ENCODE results near the gene DROSHA. TPM values are rescaled to one million over a fixed set of nuclear protein-coding genes. Genes with fewer than 3 reads are reported as not detected.

Gene DROSHA
- total RNA-seq, 1 experiment from 2014 or later, result 73.5 TPM

DNA sequence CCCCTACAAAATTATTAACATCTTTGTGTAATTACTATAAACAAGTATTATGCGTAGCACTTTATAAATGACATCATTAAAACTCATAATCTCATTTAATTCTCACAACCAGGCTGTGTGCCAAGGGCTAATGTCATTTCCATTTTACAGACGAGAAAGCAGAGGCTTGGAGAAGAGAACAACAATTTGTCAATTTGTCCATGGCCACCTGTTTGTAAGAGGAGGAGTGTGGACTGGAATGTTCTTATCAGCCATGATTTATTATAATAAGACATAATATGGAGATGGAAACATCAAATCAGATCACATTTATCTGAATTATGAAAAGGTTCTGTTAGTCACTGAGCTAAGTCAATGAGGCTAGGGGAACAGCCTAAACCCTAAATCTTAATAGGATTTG is 97.0 kb downstream of the DROSHA start:
- DNase-seq (ENCODE audit: low read depth, low spot score) (no peak), ATAC-seq (no peak)
- Histone ChIP-seq H3K27ac (ENCODE audit: low read depth, low read length) (no peak overlapping the region), H3K4me1 (ENCODE audit: control insufficient read depth in 1 of 2, insufficient read depth in 2 of 2, low read length in 2 of 2) (no peaks in the 10 kb centered on the region), H3K27me3 (ENCODE audit: insufficient read depth, low read length) (no peaks in the 10 kb centered on the region), H3K4me2 (ENCODE audit: low read length) (no peak overlapping the region), H3K79me2 (ENCODE audit: insufficient read depth, low read length) (no peaks in the 10 kb centered on the region), H2AFZ (ENCODE audit: low read depth, low read length, poor library complexity, severe bottlenecking) (no peak overlapping the region), H3K9me2 (ENCODE audit: insufficient read depth) (no peaks in the 10 kb centered on the region), H3K36me3 (ENCODE audit: control insufficient read depth in 1 of 2, insufficient read depth in 2 of 2, low read length in 2 of 2) (peaks cover 4 to 11% of the 10 kb centered on the region in 2 experiments; a peak in 2 of 4 replicates), H4K20me1 (ENCODE audit: insufficient read depth) (no peaks in the 10 kb centered on the region), H3K9ac (ENCODE audit: low read length) (no peak overlapping the region), H3K9me3 (ENCODE audit: control insufficient read depth in 1 of 2, insufficient read depth in 1 of 2, low read depth in 1 of 2, low read length in 2 of 2) (no peaks in the 10 kb centered on the region), H3K4me3 (replicated peaks in 1 of 2; ENCODE audit: low read depth in 1 of 2, low read length in 2 of 2) (no peak overlapping the region)
- no TSS peak for BruUV-seq (replicated peaks)
- TF ChIP-seq ZNF274 (IDR thresholded peaks at IDR 0.05; ENCODE audit: low read depth, low read length), result no peak
- TF ChIP-seq ZFX (IDR thresholded peaks at IDR 0.05), result no peak
- TF ChIP-seq, protein P1, sequence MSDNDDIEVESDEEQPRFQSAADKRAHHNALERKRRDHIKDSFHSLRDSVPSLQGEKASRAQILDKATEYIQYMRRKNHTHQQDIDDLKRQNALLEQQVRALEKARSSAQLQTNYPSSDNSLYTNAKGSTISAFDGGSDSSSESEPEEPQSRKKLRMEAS (IDR thresholded peaks at IDR 0.05), result no peak
- TF ChIP-seq POLR2AphosphoS5 (IDR thresholded peaks at IDR 0.05; ENCODE audit: low read depth, low read length), result no peak
- TF ChIP-seq, protein P2, sequence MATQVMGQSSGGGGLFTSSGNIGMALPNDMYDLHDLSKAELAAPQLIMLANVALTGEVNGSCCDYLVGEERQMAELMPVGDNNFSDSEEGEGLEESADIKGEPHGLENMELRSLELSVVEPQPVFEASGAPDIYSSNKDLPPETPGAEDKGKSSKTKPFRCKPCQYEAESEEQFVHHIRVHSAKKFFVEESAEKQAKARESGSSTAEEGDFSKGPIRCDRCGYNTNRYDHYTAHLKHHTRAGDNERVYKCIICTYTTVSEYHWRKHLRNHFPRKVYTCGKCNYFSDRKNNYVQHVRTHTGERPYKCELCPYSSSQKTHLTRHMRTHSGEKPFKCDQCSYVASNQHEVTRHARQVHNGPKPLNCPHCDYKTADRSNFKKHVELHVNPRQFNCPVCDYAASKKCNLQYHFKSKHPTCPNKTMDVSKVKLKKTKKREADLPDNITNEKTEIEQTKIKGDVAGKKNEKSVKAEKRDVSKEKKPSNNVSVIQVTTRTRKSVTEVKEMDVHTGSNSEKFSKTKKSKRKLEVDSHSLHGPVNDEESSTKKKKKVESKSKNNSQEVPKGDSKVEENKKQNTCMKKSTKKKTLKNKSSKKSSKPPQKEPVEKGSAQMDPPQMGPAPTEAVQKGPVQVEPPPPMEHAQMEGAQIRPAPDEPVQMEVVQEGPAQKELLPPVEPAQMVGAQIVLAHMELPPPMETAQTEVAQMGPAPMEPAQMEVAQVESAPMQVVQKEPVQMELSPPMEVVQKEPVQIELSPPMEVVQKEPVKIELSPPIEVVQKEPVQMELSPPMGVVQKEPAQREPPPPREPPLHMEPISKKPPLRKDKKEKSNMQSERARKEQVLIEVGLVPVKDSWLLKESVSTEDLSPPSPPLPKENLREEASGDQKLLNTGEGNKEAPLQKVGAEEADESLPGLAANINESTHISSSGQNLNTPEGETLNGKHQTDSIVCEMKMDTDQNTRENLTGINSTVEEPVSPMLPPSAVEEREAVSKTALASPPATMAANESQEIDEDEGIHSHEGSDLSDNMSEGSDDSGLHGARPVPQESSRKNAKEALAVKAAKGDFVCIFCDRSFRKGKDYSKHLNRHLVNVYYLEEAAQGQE (IDR thresholded peaks at IDR 0.05; ENCODE audit: low read depth), result no peak
- no peak for TF ChIP-seq EZH2phosphoT487 (IDR thresholded peaks at IDR 0.05; ENCODE audit: borderline replicate concordance)
- no peak for TF ChIP-seq SP1 (IDR thresholded peaks at IDR 0.05; ENCODE audit: low read depth)
- TF ChIP-seq, protein P3, sequence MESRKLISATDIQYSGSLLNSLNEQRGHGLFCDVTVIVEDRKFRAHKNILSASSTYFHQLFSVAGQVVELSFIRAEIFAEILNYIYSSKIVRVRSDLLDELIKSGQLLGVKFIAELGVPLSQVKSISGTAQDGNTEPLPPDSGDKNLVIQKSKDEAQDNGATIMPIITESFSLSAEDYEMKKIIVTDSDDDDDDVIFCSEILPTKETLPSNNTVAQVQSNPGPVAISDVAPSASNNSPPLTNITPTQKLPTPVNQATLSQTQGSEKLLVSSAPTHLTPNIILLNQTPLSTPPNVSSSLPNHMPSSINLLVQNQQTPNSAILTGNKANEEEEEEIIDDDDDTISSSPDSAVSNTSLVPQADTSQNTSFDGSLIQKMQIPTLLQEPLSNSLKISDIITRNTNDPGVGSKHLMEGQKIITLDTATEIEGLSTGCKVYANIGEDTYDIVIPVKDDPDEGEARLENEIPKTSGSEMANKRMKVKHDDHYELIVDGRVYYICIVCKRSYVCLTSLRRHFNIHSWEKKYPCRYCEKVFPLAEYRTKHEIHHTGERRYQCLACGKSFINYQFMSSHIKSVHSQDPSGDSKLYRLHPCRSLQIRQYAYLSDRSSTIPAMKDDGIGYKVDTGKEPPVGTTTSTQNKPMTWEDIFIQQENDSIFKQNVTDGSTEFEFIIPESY (IDR thresholded peaks at IDR 0.05; ENCODE audit: extremely low read depth, insufficient replicate concordance, low read length), result no peak
- no peak for TF ChIP-seq SIN3A (IDR thresholded peaks at IDR 0.05; ENCODE audit: low read depth)
- ChIA-PET POLR2A (no interaction called here), RAD21 (ENCODE audit: low non-redundant PET in 1 of 2, low total read pairs in 2 of 2, uncharacterized antibody in 2 of 2, unreplicated experiment in 2 of 2) (no interaction called here), CTCF (no interaction called here)
- intact Hi-C loops (cut with micrococcal nuclease), result no loop called here
